HAP-1 (cell line): Measurements from ENCODE around the gene ATP7A.
"Not testable (repeated sequence)": the region's sequence is repeated elsewhere in the genome, so short reads cannot be mapped to it uniquely, and the experiment has no call there.

Experiments
- DNase-seq, 2 experiments: peaks; one replicate each; pipeline ENCODE4 v3.0.0-alpha.2; 2016 to 2020; ENCODE audit warnings: low spot score in 2 of 2
- H3K27me3 ChIP-seq: fragments of 250-450 bp; sonication (Bioruptor Pico); 2 replicates; pipeline ENCODE4 v1.5.1; 2020; ENCODE audit warnings: low read depth, mild to moderate bottlenecking, moderate library complexity
- H3K36me3 ChIP-seq: fragments of 250-450 bp; sonication (Bioruptor Pico); replicated peaks from 2 replicates; pipeline ENCODE4 v1.5.1; 2020; ENCODE audit warnings: mild to moderate bottlenecking
- H3K4me1 ChIP-seq: fragments of 250-450 bp; sonication (Bioruptor Pico); 2 replicates; pipeline ENCODE4 v1.5.1; 2020; ENCODE audit warnings: mild to moderate bottlenecking
- H3K4me3 ChIP-seq: fragments of 250-450 bp; sonication (Bioruptor Pico); 2 replicates; pipeline ENCODE4 v1.5.1; 2020; ENCODE audit warnings: mild to moderate bottlenecking, moderate library complexity
- H3K9me3 ChIP-seq: fragments of 250-450 bp; sonication (Bioruptor Pico); 2 replicates; pipeline ENCODE4 v1.5.1; 2020; ENCODE audit warnings: mild to moderate bottlenecking, moderate library complexity
- in situ Hi-C: fragments of 300-500 bp; cut with MboI; formaldehyde crosslinking; loops from 3 replicates; pipeline ENCODE4 v1.14.3; 2020; ENCODE audit warnings: low sequenced_read_pairs, inconsistent platforms, mixed read lengths

Gene ATP7A

DNA sequence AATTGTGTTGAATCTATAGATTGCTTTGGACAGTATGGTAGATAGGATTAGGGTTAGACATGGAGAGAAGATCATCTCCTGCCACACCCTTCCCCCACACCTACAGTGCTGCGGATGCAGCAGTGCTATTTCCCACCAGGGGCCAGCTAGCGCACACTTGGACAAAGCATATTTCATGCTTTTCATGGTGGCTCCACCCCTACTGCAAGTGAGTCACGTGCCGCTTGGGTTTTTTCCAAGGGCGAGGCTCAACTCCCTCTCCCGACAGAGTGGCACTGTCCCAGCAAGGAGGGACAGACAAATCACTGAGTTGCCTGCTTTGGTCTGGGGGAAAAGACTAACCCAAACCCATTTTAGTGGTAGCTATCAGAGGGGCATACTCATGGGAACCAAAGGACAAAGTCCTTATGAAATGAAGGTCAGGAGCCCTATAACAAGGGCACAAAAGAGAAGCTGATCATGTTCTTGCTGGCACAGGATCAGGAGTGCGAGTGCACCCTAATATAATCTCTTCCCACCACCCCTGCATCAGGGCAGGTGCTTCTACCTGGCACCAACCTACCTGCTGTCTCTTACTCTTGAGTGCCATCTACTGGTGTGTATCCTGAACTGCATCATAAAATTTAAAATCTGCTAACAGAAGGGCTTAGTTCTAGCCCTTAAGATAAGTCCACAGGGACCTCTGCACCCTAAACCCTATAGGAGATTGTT is 114.0 kb downstream of the ATP7A start:
- no peaks in the 10 kb centered on the region for H3K27me3 ChIP-seq
- H3K4me1 ChIP-seq: peaks cover 4% of the 10 kb centered on the region; the same call in 1 of the 2 replicates
- H3K36me3 ChIP-seq: no peaks in the 10 kb centered on the region
- H3K9me3 ChIP-seq: no peaks in the 10 kb centered on the region
- DNase-seq: peak; percentile 48 to 70
- no peak overlapping the region for H3K4me3 ChIP-seq
- in situ Hi-C loops: loop anchor here (10.0 kb wide), 1 partner anchor 110 kb away; the partner anchor contains the start of gene ATP7A

DNA sequence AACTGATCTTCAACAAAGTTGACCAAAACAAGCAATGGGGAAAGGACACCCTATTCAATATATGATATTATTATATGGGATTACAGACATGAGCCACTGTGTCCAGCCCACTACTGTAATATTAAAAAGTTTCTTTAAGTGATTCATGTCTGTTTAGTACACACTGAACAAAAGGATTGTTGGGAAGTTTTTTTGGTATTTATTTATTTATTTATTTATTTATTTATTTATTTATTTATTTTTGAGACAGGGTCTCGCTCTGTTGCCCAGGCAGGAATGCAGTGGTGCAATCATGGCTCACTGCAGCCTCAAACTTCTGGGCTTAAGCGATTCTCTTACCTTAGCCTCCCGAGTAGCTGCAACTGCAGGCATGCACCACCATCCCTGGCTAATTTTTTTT is 117.3 kb downstream of the ATP7A start:
- no peak overlapping the region for H3K4me3 ChIP-seq
- H3K36me3 ChIP-seq: no peaks in the 10 kb centered on the region
- peaks cover 4% of the 10 kb centered on the region; the same call in 1 of the 2 replicates for H3K4me1 ChIP-seq
- in situ Hi-C loops: loop anchor here (10.0 kb wide), 1 partner anchor 113 kb away; the partner anchor contains the start of gene ATP7A
- no peaks in the 10 kb centered on the region for H3K27me3 ChIP-seq
- H3K9me3 ChIP-seq: no peaks in the 10 kb centered on the region
- DNase-seq: no peak

GRCh38 chrX:78029663-78030062 is 119.2 kb downstream of the ATP7A start:
- H3K27me3 ChIP-seq: no peaks in the 10 kb centered on the region
- H3K4me1 ChIP-seq: peaks cover under 1% of the 10 kb centered on the region; the same call in 1 of the 2 replicates
- in situ Hi-C loops: loop anchor here (10.0 kb wide), 1 partner anchor 115 kb away; the partner anchor contains the start of gene ATP7A
- H3K4me3 ChIP-seq: no peak overlapping the region
- no peaks in the 10 kb centered on the region for H3K9me3 ChIP-seq
- peak; percentile 17 to 48 for DNase-seq
- no peaks in the 10 kb centered on the region for H3K36me3 ChIP-seq

- no peaks in the 10 kb centered on the region for H3K27me3 ChIP-seq
- no peak for DNase-seq
- no peaks in the 10 kb centered on the region for H3K9me3 ChIP-seq
- in situ Hi-C loops: no loop called here
- no peaks in the 10 kb centered on the region for H3K4me1 ChIP-seq
- H3K4me3 ChIP-seq: no peak overlapping the region
- H3K36me3 ChIP-seq: no peaks in the 10 kb centered on the region
Observed at GRCh38 chrX:78035061-78035460, 124.6 kb downstream of the ATP7A start.

DNA sequence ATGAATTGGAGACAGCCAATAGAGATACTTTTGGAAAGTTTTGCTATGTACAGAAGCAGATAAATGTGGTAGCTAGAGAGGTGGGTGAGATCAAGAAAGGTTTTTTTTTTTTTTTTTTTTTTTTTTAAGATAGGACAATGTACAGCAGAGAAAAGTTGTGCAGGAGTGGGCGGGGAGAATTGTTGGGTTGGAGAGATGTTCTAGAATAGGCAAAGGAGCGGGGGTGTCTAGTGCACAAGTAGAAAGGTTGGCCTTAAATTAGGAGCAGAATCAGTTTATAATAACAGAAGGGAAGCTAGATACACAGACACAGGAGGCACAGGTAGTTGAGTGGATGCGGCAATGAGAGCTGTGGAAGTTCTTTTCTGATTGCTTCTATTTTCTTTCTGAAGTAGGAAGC is 127.4 kb downstream of the ATP7A start:
- no peak for DNase-seq
- no peak overlapping the region for H3K4me3 ChIP-seq
- no peaks in the 10 kb centered on the region for H3K36me3 ChIP-seq
- no peaks in the 10 kb centered on the region for H3K9me3 ChIP-seq
- H3K4me1 ChIP-seq: no peaks in the 10 kb centered on the region
- in situ Hi-C loops: no loop called here
- H3K27me3 ChIP-seq: no peaks in the 10 kb centered on the region

DNA sequence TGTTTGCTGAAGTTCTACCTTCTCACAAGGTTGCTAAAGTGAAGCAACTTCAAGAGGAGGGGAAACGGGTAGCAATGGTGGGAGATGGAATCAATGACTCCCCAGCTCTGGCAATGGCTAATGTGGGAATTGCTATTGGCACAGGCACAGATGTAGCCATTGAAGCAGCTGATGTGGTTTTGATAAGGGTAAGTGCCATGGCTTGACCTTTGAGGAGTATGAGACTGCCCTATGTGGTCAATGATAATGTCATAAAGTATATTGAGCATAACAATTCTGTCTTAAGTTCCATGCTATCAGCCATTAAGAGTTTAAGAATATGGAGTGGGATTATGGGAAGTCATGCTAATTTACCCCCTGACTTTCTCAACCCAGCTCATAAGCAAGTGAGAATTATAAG is 132.1 kb downstream of the ATP7A start:
- Histone ChIP-seq H3K4me3 (no peak overlapping the region), H3K36me3 (no peaks in the 10 kb centered on the region), H3K4me1 (no peaks in the 10 kb centered on the region), H3K9me3 (no peaks in the 10 kb centered on the region), H3K27me3 (no peaks in the 10 kb centered on the region)
- DNase-seq: no peak
- in situ Hi-C loops: no loop called here

- H3K4me3 ChIP-seq: no peak overlapping the region
- H3K27me3 ChIP-seq: no peaks in the 10 kb centered on the region
- peaks cover 10% of the 10 kb centered on the region; the same call in 1 of the 2 replicates for H3K4me1 ChIP-seq
- H3K9me3 ChIP-seq: no peaks in the 10 kb centered on the region
- no peak for DNase-seq
- no peaks in the 10 kb centered on the region for H3K36me3 ChIP-seq
- in situ Hi-C loops: no loop called here
Observed at GRCh38 chrX:78046362-78046761, 135.9 kb downstream of the ATP7A start.

DNA sequence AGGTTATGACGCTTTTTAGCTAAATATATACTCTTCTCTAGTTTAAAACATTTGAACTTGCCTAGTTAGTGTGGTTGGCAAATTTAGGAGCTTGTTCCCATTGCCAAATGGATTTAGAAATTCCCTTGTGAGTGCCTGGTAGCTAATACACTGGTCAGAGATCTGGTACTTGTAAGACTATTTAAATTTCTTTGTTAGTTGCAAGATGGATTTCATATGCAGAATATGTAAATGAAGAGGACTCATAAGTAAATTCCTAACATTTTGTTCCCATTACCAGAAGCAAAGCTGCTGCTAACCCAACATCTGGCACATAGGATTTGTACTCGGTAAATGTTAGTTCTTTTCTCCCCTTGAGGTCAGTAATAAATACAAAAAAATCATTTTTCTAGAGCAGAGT is 137.6 kb downstream of the ATP7A start:
- peak in 1 of 2 experiments; percentile 43 for DNase-seq
- H3K9me3 ChIP-seq: no peaks in the 10 kb centered on the region
- no peaks in the 10 kb centered on the region for H3K27me3 ChIP-seq
- H3K4me1 ChIP-seq: peaks cover 10% of the 10 kb centered on the region; the same call in 1 of the 2 replicates
- H3K4me3 ChIP-seq: no peak overlapping the region
- no peaks in the 10 kb centered on the region for H3K36me3 ChIP-seq
- in situ Hi-C loops: no loop called here

- in situ Hi-C loops: no loop called here
- H3K9me3 ChIP-seq: peaks cover under 1% of the 10 kb centered on the region
- H3K4me3 ChIP-seq: no peak overlapping the region
- H3K36me3 ChIP-seq: no peaks in the 10 kb centered on the region
- DNase-seq: no peak
- no peaks in the 10 kb centered on the region for H3K27me3 ChIP-seq
- H3K4me1 ChIP-seq: no peaks in the 10 kb centered on the region
Observed at GRCh38 chrX:78063687-78064086, 153.2 kb downstream of the ATP7A start.

GRCh38 chrX:78064152-78064551 is 153.7 kb downstream of the ATP7A start:
- in situ Hi-C loops: no loop called here

DNA sequence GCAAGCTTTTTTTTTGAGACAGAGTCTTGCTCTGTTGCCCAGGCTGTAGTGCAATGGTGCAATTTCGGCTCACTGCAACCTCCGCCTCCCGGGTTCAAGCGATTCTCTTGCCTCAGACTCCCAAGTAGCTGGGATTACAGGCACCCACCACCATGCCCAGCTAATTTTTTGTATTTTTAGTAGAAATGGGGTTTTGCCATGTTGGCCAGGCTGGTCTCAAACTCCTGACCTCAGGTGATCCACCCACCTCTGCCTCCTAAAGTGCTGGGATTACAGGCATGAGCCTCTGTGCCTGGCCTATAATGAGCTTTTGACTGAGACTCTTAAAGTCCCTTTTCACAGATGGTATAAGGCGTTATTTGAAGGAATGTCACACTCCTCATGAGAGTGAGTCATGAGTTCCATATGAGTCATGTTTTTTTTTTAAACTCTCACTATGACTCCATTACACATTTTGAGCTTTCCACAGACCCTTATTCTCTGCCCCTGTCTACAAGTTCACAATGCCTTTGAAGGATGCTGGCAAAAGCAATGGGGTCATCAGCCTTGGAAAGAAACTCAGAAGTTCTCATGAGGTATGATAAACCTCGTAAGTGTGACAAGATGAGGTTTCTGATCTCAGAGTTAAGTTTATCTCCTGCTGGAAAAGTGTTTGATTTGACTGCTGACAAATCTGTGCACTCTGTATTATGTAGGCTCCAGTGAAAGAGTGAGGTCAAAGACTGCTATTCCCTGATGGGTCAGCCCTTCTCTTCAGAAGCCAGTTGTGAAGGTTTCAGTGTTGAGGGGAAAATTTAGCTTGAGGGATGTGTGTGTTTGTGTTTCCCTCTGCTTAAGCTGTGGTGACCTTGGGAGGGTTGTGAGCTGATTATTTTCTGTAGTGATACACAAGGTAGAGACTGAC is 154.5 kb downstream of the ATP7A start:
- in situ Hi-C loops, H3K9me3 ChIP-seq, H3K27me3 ChIP-seq, H3K36me3 ChIP-seq, H3K4me1 ChIP-seq, DNase-seq, H3K4me3 ChIP-seq: not testable (repeated sequence)

More at GRCh38 chrX:78064152-78064551, 153.7 kb downstream of the ATP7A start:
- Histone ChIP-seq H3K27me3 (no peaks in the 10 kb centered on the region), H3K4me3 (no peak overlapping the region), H3K4me1 (no peaks in the 10 kb centered on the region), H3K36me3 (no peaks in the 10 kb centered on the region), H3K9me3 (peaks cover 4% of the 10 kb centered on the region)
- DNase-seq: no peak

GRCh38 chrX:78066110-78066509 is 155.6 kb downstream of the ATP7A start:
- DNase-seq: no peak
- Histone ChIP-seq H3K4me3 (no peak overlapping the region), H3K9me3 (peaks cover 4% of the 10 kb centered on the region)

GRCh38 chrX:78071331-78071730 is 160.8 kb downstream of the ATP7A start:
- H3K9me3 ChIP-seq: peaks cover 6% of the 10 kb centered on the region
- no peak for DNase-seq
- no peak overlapping the region for H3K4me3 ChIP-seq
- no peaks in the 10 kb centered on the region for H3K4me1 ChIP-seq
- H3K36me3 ChIP-seq: no peaks in the 10 kb centered on the region
- no peaks in the 10 kb centered on the region for H3K27me3 ChIP-seq
- in situ Hi-C loops: no loop called here

More at GRCh38 chrX:78066110-78066509, 155.6 kb downstream of the ATP7A start:
- no peaks in the 10 kb centered on the region for H3K4me1 ChIP-seq
- in situ Hi-C loops: no loop called here
- no peaks in the 10 kb centered on the region for H3K27me3 ChIP-seq
- H3K36me3 ChIP-seq: no peaks in the 10 kb centered on the region
